A673 (cell line): ENCODE data around the gene IQCH.

Experiments used
- CTCF ChIP-seq: fragments of 300-800, 200-600 bp; sonication (generic); conservative IDR thresholded peaks from 2 replicates; pipeline ENCODE4 v1.5.1; 2017; ENCODE audit warnings: low read depth, mild to moderate bottlenecking, antibody characterized with exemption, low read length, moderate library complexity, mixed read lengths
- EZH2 ChIP-seq: fragments of 200-600 bp; sonication (generic); IDR thresholded peaks from 2 replicates; pipeline ENCODE4 v1.6.1; 2017; ENCODE audit warnings: borderline replicate concordance, low read depth, mild to moderate bottlenecking, mixed read lengths, antibody characterized with exemption, low read length; ENCODE audit not compliant: poor library complexity, severe bottlenecking

- TF ChIP-seq EZH2 (no peak), CTCF (no peak)
Observed at GRCh38 chr15:67361100-67361499, 106.5 kb downstream of the IQCH start.
